OCI-LY1 (cell line): ENCODE results near the gene TAS2R19.
"Not testable (repeated sequence)": the region's sequence is repeated elsewhere in the genome, so short reads cannot be mapped to it uniquely, and the experiment has no call there.

ENCODE experiments used
- H2AFZ ChIP-seq: fragments of 200-600 bp; sonication (generic), shearing (Covaris generic); 2 replicates; pipeline ENCODE4 v1.6.0; 2014; ENCODE audit warnings: antibody characterized with exemption, mild to moderate bottlenecking, low read length
- H3F3A ChIP-seq: fragments of 200-600 bp; sonication (generic), shearing (Covaris generic); 2 replicates; pipeline ENCODE4 v1.6.0; 2014; ENCODE audit warnings: mild to moderate bottlenecking, antibody characterized with exemption, low read length, moderate library complexity; ENCODE audit not compliant: insufficient read depth
- H3K27ac ChIP-seq: fragments of 200-600 bp; sonication (generic); 2 replicates; pipeline ENCODE4 v1.5.1; 2014; ENCODE audit warnings: low read length, mixed run types, mild to moderate bottlenecking, low read depth; ENCODE audit not compliant: poor library complexity, severe bottlenecking
- H3K27me3 ChIP-seq: fragments of 200-600 bp; sonication (generic); 2 replicates; pipeline ENCODE4 v1.6.0; 2014; ENCODE audit warnings: antibody characterized with exemption, mild to moderate bottlenecking, low read length, moderate library complexity; ENCODE audit not compliant: insufficient read depth
- H3K36me3 ChIP-seq: fragments of 200-600 bp; sonication (generic); 2 replicates; pipeline ENCODE4 v1.6.1; 2014; ENCODE audit warnings: mild to moderate bottlenecking, antibody characterized with exemption, low read length, moderate library complexity, mixed read lengths; ENCODE audit not compliant: insufficient read depth
- H3K4me1 ChIP-seq: fragments of 200-600 bp; sonication (generic); 2 replicates; pipeline ENCODE4 v1.5.1; 2014; ENCODE audit warnings: mild to moderate bottlenecking, low read length, moderate library complexity; ENCODE audit not compliant: insufficient read depth, severe bottlenecking
- H3K4me2 ChIP-seq: fragments of 200-600 bp; sonication (generic), shearing (Covaris generic); 2 replicates; pipeline ENCODE4 v1.6.1; 2014; ENCODE audit warnings: low read length
- H3K4me3 ChIP-seq: fragments of 200-600 bp; sonication (generic); 2 replicates; pipeline ENCODE4 v1.5.1; 2014; ENCODE audit warnings: low read length, low read depth, mild to moderate bottlenecking, mixed read lengths; ENCODE audit not compliant: poor library complexity, severe bottlenecking
- H3K79me2 ChIP-seq: fragments of 200-600 bp; shearing (Covaris generic); 2 replicates; pipeline ENCODE4 v1.6.1; 2016; ENCODE audit warnings: mixed run types, low read length, mixed read lengths; ENCODE audit not compliant: insufficient read depth
- H3K9ac ChIP-seq: fragments of 200-600 bp; sonication (generic), shearing (Covaris generic); 2 replicates; pipeline ENCODE4 v1.6.1; 2014; ENCODE audit warnings: mild to moderate bottlenecking, low read length, mixed read lengths
- H3K9me2 ChIP-seq: fragments of 200-600 bp; sonication (generic), shearing (Covaris generic); 2 replicates; pipeline ENCODE4 v1.6.1; 2014; ENCODE audit warnings: low read depth, mild to moderate bottlenecking, low read length, mixed read lengths
- H3K9me3 ChIP-seq: fragments of 200-600 bp; shearing (Covaris generic); 2 replicates; pipeline ENCODE4 v1.6.1; 2014; ENCODE audit warnings: low read length, mixed read lengths
- H4K20me1 ChIP-seq: fragments of 200-600 bp; sonication (generic), shearing (Covaris generic); 2 replicates; pipeline ENCODE4 v1.6.0; 2016; ENCODE audit warnings: mild to moderate bottlenecking, low read length; ENCODE audit not compliant: insufficient read depth
- EZH2 ChIP-seq: fragments of 200-600 bp; sonication (generic), shearing (Covaris generic); IDR thresholded peaks from 2 replicates; pipeline ENCODE4 v1.8.0; 2017; ENCODE audit warnings: borderline replicate concordance, mixed run types, mild to moderate bottlenecking, antibody characterized with exemption, low read length, moderate library complexity, mixed read lengths
- TF ChIP-seq, protein P1 (sequence below): fragments of 200-600 bp; sonication (generic), shearing (Covaris generic); IDR thresholded peaks from 2 replicates; pipeline ENCODE4 v1.5.1; 2017; ENCODE audit warnings: mild to moderate bottlenecking, antibody characterized with exemption, low read length, moderate library complexity, mixed read lengths

TAS2R19 gene

GRCh38 chr12:11059041-11059440 is 36.6 kb upstream of the TAS2R19 start:
- TF ChIP-seq EZH2, result no peak
- TF ChIP-seq, protein P1, sequence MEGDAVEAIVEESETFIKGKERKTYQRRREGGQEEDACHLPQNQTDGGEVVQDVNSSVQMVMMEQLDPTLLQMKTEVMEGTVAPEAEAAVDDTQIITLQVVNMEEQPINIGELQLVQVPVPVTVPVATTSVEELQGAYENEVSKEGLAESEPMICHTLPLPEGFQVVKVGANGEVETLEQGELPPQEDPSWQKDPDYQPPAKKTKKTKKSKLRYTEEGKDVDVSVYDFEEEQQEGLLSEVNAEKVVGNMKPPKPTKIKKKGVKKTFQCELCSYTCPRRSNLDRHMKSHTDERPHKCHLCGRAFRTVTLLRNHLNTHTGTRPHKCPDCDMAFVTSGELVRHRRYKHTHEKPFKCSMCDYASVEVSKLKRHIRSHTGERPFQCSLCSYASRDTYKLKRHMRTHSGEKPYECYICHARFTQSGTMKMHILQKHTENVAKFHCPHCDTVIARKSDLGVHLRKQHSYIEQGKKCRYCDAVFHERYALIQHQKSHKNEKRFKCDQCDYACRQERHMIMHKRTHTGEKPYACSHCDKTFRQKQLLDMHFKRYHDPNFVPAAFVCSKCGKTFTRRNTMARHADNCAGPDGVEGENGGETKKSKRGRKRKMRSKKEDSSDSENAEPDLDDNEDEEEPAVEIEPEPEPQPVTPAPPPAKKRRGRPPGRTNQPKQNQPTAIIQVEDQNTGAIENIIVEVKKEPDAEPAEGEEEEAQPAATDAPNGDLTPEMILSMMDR, result no peak
- H3K4me1 ChIP-seq, result no peaks in the 10 kb centered on the region
- H3K36me3 ChIP-seq, result no peaks in the 10 kb centered on the region
- H3K9me2 ChIP-seq, result no peaks in the 10 kb centered on the region
- H3K4me3 ChIP-seq, result no peak overlapping the region
- no peak overlapping the region for H2AFZ ChIP-seq
- H3K9ac ChIP-seq, result no peak overlapping the region
- no peak overlapping the region for H3K4me2 ChIP-seq
- H3F3A ChIP-seq, result no peaks in the 10 kb centered on the region
- no peaks in the 10 kb centered on the region for H3K79me2 ChIP-seq
- H4K20me1 ChIP-seq, result no peaks in the 10 kb centered on the region
- H3K27me3 ChIP-seq, result no peaks in the 10 kb centered on the region
- H3K9me3 ChIP-seq, result no peaks in the 10 kb centered on the region
- no peak overlapping the region for H3K27ac ChIP-seq

DNA sequence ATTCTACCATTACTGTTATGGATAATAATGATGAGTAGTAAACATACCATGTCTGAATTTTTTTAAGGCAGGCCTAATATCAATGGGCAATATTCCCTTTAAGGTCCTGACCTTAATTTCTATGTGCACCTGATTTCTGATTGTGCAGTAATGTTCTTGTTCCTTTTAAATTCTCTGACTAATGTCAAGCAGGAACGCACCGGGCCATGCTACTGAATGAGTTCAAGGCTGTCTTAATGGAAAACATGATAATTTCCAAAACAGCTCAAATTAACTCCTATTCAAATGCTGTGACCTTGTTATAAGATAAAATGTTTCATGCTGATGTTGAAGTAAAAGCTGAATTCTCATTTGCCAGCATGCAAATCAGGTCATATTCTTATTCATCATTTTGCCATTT is 32.9 kb upstream of the TAS2R19 start:
- H3K79me2 ChIP-seq, result no peaks in the 10 kb centered on the region
- H3K4me1 ChIP-seq, result no peaks in the 10 kb centered on the region
- H3K36me3 ChIP-seq, result peaks cover 5% of the 10 kb centered on the region; the same call in 1 of the 2 replicates
- no peaks in the 10 kb centered on the region for H3F3A ChIP-seq
- no peak overlapping the region for H3K4me3 ChIP-seq
- peaks cover 5% of the 10 kb centered on the region; the same call in 1 of the 2 replicates for H3K9me3 ChIP-seq
- H3K27ac ChIP-seq, result no peak overlapping the region
- H3K9me2 ChIP-seq, result no peaks in the 10 kb centered on the region
- TF ChIP-seq EZH2, result no peak
- TF ChIP-seq, protein P1, result no peak
- no peak overlapping the region for H3K9ac ChIP-seq
- H2AFZ ChIP-seq, result no peak overlapping the region
- no peak overlapping the region for H3K4me2 ChIP-seq
- no peaks in the 10 kb centered on the region for H4K20me1 ChIP-seq
- H3K27me3 ChIP-seq, result no peaks in the 10 kb centered on the region

- not testable (repeated sequence) for H3K9me3 ChIP-seq, H3F3A ChIP-seq, H2AFZ ChIP-seq, H4K20me1 ChIP-seq, H3K27ac ChIP-seq, H3K79me2 ChIP-seq, H3K4me1 ChIP-seq, H3K4me3 ChIP-seq, H3K9ac ChIP-seq, H3K4me2 ChIP-seq, H3K27me3 ChIP-seq, H3K9me2 ChIP-seq
- peaks cover 21% of the 10 kb centered on the region for H3K36me3 ChIP-seq
Observed at GRCh38 chr12:11049806-11050531, 27.5 kb upstream of the TAS2R19 start.

DNA sequence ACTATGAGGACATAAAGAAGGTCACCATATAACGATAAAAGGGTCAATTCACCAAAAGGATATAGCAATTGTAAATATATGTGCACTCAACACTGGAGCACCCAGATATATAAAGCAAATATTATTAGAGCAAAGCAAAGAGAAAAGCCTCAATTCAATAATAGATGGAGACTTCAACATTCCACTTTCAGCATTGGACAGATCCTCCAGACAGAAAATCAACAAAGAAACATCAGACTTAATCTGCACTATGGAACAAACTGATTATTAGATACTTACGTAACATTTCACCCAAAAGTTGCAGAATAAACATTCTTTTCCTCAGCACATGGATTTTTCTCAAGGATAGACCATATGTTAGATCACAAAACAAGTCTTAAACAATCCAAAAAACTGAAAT is 18.9 kb upstream of the TAS2R19 start:
- H3K9ac ChIP-seq, H3K27me3 ChIP-seq, H3K9me3 ChIP-seq, H3K4me3 ChIP-seq, H3K79me2 ChIP-seq, H3K4me1 ChIP-seq, H4K20me1 ChIP-seq, H3F3A ChIP-seq, H2AFZ ChIP-seq, H3K9me2 ChIP-seq, H3K27ac ChIP-seq, H3K4me2 ChIP-seq: not testable (repeated sequence)
- peaks cover 17% of the 10 kb centered on the region; the same call in 1 of the 2 replicates for H3K36me3 ChIP-seq
